ENCODE measurements around the gene EPM2AIP1. TPM values are rescaled to one million over a fixed set of nuclear protein-coding genes. Genes with fewer than 3 reads are reported as not detected.

EPM2AIP1 gene
- total and polyA plus RNA-seq, 9 of the 15 experiments (the other 6 are each of a cell fraction or from before 2014, with no cell fraction given): 6.7 to 44.8 (median 25.2) TPM

- no peak for TF ChIP-seq TCF15 (CRISPR knock-in tag; IDR thresholded peaks at IDR 0.05)
- no peak for TF ChIP-seq YBX1 (IDR thresholded peaks at IDR 0.05)
- no peak for TF ChIP-seq MYBL2 (IDR thresholded peaks at IDR 0.05; ENCODE audit: low read depth)
- no peak for TF ChIP-seq MYBL2 (CRISPR knock-in tag; IDR thresholded peaks at IDR 0.05; ENCODE audit: borderline replicate concordance)
- no peak for TF ChIP-seq RBM25 (IDR thresholded peaks at IDR 0.05; ENCODE audit: low read depth, low read length, severe bottlenecking)
- TF ChIP-seq HDAC6 (IDR thresholded peaks at IDR 0.05; ENCODE audit: low read depth, low read length): no peak
- TF ChIP-seq GTF2A2 (tag; IDR thresholded peaks at IDR 0.05): no peak
- TF ChIP-seq E2F3 (CRISPR knock-in tag; IDR thresholded peaks at IDR 0.05): no peak
- no peak for TF ChIP-seq FOXK1 (CRISPR knock-in tag; IDR thresholded peaks at IDR 0.05; ENCODE audit: borderline replicate concordance)
- no peak for TF ChIP-seq NONO (IDR thresholded peaks at IDR 0.05; ENCODE audit: low read depth in 2 of 2, low read length in 1 of 2)
- peak; percentile 32 for TF ChIP-seq DPF2 (IDR thresholded peaks at IDR 0.05)
- no peak for TF ChIP-seq E2F5 (CRISPR knock-in tag; IDR thresholded peaks at IDR 0.05)
- no peak for TF ChIP-seq ZNF512 (tag; IDR thresholded peaks at IDR 0.05)
- TF ChIP-seq NR2C2 (CRISPR knock-in tag; IDR thresholded peaks at IDR 0.05): no peak
- TF ChIP-seq NR2C2 (tag; IDR thresholded peaks at IDR 0.05): no peak
- TF ChIP-seq CCAR2 (IDR thresholded peaks at IDR 0.05; ENCODE audit: low read depth, low read length): no peak
- TF ChIP-seq ZNF184 (CRISPR knock-in tag; IDR thresholded peaks at IDR 0.05): no peak
- TF ChIP-seq MCM7 (IDR thresholded peaks at IDR 0.05): no peak
- no peak for TF ChIP-seq SAFB (IDR thresholded peaks at IDR 0.05; ENCODE audit: borderline replicate concordance, low read depth, low read length)
- TF ChIP-seq NRF1 (conservative IDR thresholded peaks at IDR 0.05 in 1 of 2, IDR thresholded peaks at IDR 0.05 in 1 of 2): no peak
- TF ChIP-seq ZNF277 (CRISPR knock-in tag; IDR thresholded peaks at IDR 0.05; ENCODE audit: borderline replicate concordance): no peak
- no peak for TF ChIP-seq TAF15 (IDR thresholded peaks at IDR 0.05; ENCODE audit: low read depth, low read length)
Measured at GRCh38 chr3:36991923-36992805, 767 bp downstream of the EPM2AIP1 start (continued).
